Measurements from ENCODE around the gene FARP2.
"Not testable (repeated sequence)": the region's sequence is repeated elsewhere in the genome, so short reads cannot be mapped to it uniquely, and the experiment has no call there.

DNA sequence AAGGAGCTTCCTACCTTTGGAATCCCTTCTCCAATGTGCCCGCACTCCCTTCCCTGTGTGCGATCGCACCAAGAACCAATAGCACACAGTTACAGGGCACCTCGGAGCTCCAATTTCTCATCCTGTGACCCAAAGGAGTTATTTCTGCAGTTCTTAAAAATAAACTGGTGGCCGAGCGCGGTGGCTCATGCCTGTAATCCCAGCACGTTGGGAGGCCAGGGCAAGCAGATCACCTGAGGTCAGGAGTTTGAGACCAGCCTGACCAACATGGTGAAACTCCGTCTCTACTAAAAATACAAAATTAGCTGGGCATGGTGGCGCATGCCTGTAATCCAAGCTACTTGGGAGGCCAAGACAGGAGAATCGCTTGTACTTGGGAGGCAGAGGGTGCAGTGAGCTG, 150.2 kb downstream of the FARP2 start:
- TF ChIP-seq, protein P1, sequence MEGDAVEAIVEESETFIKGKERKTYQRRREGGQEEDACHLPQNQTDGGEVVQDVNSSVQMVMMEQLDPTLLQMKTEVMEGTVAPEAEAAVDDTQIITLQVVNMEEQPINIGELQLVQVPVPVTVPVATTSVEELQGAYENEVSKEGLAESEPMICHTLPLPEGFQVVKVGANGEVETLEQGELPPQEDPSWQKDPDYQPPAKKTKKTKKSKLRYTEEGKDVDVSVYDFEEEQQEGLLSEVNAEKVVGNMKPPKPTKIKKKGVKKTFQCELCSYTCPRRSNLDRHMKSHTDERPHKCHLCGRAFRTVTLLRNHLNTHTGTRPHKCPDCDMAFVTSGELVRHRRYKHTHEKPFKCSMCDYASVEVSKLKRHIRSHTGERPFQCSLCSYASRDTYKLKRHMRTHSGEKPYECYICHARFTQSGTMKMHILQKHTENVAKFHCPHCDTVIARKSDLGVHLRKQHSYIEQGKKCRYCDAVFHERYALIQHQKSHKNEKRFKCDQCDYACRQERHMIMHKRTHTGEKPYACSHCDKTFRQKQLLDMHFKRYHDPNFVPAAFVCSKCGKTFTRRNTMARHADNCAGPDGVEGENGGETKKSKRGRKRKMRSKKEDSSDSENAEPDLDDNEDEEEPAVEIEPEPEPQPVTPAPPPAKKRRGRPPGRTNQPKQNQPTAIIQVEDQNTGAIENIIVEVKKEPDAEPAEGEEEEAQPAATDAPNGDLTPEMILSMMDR (conservative IDR thresholded peaks at IDR 0.05; ENCODE audit: low read depth in 2 of 2): not testable (repeated sequence)
- not testable (repeated sequence) for TF ChIP-seq POLR2AphosphoS5 (IDR thresholded peaks at IDR 0.05; ENCODE audit: low read depth); STAT1 (IDR thresholded peaks at IDR 0.05; ENCODE audit: unreplicated experiment); EZH2 (IDR thresholded peaks at IDR 0.05; ENCODE audit: low read depth, unreplicated experiment); JUNB (IDR thresholded peaks at IDR 0.05; ENCODE audit: unreplicated experiment); CREB1 (CRISPR knock-in tag; IDR thresholded peaks at IDR 0.05; ENCODE audit: low read depth); ZNF331 (CRISPR knock-in tag; IDR thresholded peaks at IDR 0.05; ENCODE audit: low read depth); EZH2phosphoT487 (IDR thresholded peaks at IDR 0.05; ENCODE audit: unreplicated experiment); ETS1 (IDR thresholded peaks at IDR 0.05); ZNF114 (CRISPR knock-in tag; IDR thresholded peaks at IDR 0.05); NANOG (IDR thresholded peaks at IDR 0.05; ENCODE audit: borderline replicate concordance)
- TF ChIP-seq, protein P2, sequence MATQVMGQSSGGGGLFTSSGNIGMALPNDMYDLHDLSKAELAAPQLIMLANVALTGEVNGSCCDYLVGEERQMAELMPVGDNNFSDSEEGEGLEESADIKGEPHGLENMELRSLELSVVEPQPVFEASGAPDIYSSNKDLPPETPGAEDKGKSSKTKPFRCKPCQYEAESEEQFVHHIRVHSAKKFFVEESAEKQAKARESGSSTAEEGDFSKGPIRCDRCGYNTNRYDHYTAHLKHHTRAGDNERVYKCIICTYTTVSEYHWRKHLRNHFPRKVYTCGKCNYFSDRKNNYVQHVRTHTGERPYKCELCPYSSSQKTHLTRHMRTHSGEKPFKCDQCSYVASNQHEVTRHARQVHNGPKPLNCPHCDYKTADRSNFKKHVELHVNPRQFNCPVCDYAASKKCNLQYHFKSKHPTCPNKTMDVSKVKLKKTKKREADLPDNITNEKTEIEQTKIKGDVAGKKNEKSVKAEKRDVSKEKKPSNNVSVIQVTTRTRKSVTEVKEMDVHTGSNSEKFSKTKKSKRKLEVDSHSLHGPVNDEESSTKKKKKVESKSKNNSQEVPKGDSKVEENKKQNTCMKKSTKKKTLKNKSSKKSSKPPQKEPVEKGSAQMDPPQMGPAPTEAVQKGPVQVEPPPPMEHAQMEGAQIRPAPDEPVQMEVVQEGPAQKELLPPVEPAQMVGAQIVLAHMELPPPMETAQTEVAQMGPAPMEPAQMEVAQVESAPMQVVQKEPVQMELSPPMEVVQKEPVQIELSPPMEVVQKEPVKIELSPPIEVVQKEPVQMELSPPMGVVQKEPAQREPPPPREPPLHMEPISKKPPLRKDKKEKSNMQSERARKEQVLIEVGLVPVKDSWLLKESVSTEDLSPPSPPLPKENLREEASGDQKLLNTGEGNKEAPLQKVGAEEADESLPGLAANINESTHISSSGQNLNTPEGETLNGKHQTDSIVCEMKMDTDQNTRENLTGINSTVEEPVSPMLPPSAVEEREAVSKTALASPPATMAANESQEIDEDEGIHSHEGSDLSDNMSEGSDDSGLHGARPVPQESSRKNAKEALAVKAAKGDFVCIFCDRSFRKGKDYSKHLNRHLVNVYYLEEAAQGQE (IDR thresholded peaks at IDR 0.05; ENCODE audit: unreplicated experiment): not testable (repeated sequence)

Data from GM23338 (cell line).